ENCODE results near the gene NABP2.
A peak's percentile ranks its signal among the peaks of the same experiment; 100 is the strongest.
"Not testable (repeated sequence)": the region's sequence is repeated elsewhere in the genome, so short reads cannot be mapped to it uniquely, and the experiment has no call there.

The NABP2 gene

GRCh38 chr12:56224102-56224701, at the start of gene NABP2:
Gene NABP2, plus strand, starts transcription at chr12:56224342. Its CDS starts 515 bp downstream, at chr12:56224857.
- DNase-seq, result peak; percentile 96 to 97

DNA sequence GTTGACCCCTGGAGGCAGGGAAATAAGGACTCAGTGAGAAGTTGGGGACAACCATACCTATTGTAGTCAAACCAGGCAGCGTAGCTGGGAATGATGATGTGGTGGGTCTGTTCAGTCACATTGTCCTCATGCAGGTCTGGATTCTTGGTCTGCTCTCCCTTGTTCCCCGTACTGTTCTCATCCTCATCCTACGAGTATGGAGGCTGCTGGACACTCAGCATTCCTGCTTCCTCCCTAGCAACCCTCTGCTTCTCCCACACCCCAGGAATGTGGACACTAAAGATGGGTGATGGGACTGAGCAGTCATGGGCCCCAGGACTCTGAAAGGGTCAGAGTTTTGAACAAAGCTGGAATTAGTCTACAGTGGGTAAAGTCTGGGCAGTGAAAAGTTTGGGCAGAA, 45.8 kb upstream of the NABP2 start:
- DNase-seq, result no peak

DNA sequence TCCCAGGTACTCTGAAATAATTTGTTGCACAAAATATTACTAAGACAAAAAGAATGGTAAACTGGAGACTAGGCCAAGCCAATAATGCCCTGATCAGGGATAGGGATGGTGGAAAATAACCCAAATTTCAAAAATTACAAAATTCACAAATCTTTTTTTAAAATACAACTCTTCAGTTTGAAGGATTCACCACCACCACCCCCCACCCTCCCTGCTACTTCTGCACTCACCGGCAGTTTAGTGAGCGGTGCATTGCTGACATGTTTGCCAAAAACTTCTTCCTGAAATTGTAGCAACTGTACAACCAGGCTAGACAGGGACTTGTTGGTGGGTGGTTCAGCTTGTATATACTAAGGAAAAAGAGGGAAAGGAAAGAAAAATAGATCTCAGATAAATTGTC, 37.2 kb upstream of the NABP2 start:
- no peak for DNase-seq

- DNase-seq, result no peak
Observed at GRCh38 chr12:56188131-56188777, 35.9 kb upstream of the NABP2 start.

- no peak for DNase-seq
Observed at GRCh38 chr12:56188778-56189098, 35.4 kb upstream of the NABP2 start.

DNA sequence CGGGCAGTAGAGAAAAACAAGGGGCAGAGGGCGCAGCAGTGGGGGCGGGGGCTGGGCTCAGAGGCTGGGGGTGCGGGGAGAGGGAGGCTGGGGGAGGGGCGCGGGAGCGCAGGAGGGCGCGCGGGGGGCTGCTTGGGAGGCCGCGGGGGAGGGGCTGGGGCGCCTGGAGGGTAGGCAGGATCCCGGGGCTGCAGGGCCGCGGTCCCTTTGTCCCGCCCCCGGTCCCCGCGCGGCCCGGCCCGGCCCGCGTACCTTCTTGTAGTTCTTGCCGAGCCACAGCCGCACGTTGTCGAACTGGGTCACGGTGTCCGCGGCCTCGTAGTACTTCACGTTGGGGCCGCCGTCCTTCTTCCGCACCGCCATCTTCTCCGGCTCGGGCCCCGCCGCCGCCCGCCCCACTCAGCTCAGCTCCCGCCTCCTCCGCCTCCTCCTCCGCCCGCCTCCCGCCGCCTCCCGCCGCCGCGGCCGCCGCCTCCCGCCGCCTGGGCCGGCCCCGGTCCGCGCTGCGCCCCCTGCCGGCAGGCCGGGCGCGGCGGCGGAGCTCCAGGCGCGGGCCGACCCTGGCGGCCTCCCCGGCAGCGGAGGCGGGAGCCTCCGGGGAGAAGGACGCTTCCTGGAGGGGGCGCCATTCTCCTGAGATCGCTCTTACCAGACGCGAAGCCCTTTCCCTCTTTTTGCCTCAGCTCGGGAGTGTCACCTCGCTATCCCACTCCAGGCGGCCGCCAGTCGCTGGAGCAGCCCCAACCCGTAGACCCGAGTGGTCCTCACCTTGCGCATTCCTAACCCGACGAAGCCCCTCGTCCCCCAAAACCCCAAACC, 34.8 kb upstream of the NABP2 start, which contains the start of gene SMARCC2:
Gene SMARCC2 (minus strand): TSS at position 385 of the 819 bp plus-strand sequence. CDS start 22 bp downstream, at position 363.
- DNase-seq, result peak; percentile 85 to 89

- DNase-seq, result peak; percentile 91 to 95
Observed at GRCh38 chr12:56189918-56190694, 34.0 kb upstream of the NABP2 start.

- no peak for DNase-seq
Observed at GRCh38 chr12:56190695-56191155, 33.4 kb upstream of the NABP2 start.

GRCh38 chr12:56192582-56192981, 31.6 kb upstream of the NABP2 start:
- DNase-seq, result no peak

DNA sequence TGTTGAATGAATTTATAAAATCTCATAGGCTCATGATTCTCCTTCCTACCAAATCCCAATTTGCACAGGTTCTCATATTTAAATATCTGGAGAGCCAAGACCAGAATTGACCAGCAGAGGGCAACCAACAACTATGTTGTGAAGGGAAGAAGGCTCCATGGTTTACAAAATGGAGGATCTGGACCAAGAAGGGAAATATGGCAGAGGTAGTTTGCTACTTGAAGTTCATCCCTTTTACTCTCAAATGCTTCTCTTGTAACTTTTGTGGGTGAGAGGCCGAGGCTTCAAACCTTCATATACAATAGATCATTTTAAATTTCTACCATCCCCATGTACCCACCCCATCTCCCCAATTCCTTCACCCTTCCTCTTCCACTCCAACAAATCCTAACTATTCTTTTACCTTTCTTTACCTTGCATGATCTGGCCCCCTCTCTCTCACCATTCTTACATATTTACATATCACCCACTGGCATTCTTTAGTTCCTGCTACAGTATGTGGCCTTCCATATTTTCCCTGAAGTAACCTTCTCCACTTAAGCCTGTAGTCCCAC, 31.0 kb upstream of the NABP2 start:
- peak; percentile 75 to 81 for DNase-seq

GRCh38 chr12:56196818-56197550, 27.2 kb upstream of the NABP2 start:
- not testable (repeated sequence) for DNase-seq

- DNase-seq, result no peak
Observed at GRCh38 chr12:56197921-56198635, 26.1 kb upstream of the NABP2 start.

DNA sequence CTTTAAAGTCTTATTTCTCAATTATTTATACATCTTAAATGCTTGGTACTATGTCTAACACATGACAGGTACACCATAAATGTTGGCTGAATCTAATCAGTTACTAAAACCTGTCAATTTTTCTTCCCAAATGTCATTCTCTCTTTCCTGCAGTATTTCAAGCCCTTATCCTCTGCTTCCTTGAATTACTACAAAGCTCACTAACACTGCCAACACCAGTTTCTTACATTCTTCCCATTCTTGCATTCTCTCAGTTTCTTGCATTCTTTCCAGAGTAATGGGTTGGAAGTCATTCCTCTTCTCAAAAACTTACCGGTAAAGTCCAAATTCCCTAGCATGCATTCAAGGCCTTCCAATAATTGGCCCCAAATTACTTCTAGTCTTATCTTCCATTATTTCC, 25.3 kb upstream of the NABP2 start:
- DNase-seq, result no peak

- no peak for DNase-seq
Observed at GRCh38 chr12:56202366-56202765, 21.8 kb upstream of the NABP2 start.

- DNase-seq, result no peak
Observed at GRCh38 chr12:56202838-56203237, 21.3 kb upstream of the NABP2 start.

- no peak for DNase-seq
Observed at GRCh38 chr12:56204275-56204674, 19.9 kb upstream of the NABP2 start.

- no peak for DNase-seq
Observed at GRCh38 chr12:56205445-56205844, 18.7 kb upstream of the NABP2 start.

- peak in 1 of 2 donors; percentile 49 for DNase-seq
Observed at GRCh38 chr12:56206452-56207166, 17.5 kb upstream of the NABP2 start.

- DNase-seq, result no peak
Observed at GRCh38 chr12:56208006-56208405, 16.1 kb upstream of the NABP2 start.

- no peak for DNase-seq
Observed at GRCh38 chr12:56212361-56212760, 11.8 kb upstream of the NABP2 start.

GRCh38 chr12:56213878-56214277, 10.3 kb upstream of the NABP2 start:
- no peak for DNase-seq

All from stimulated activated CD4-positive, alpha-beta T cell treated with anti-CD3 and anti-CD28 coated beads, Interleukin-2, amount 100 ng/mL, for 24 hours (primary cell).